NCI-H2196 treated with DMSO at 0.1 percent for 48 hours (cell line): ENCODE data around the gene ZNF783.

ENCODE experiments used
- DNase-seq: peaks from one replicate; lab custom pipeline; 2025; ENCODE audit not compliant: unreplicated experiment; lab: John Stamatoyannopoulos, UW

ZNF783 gene

GRCh38 chr7:149280661-149281507, 18.9 kb downstream of the ZNF783 start:
- DNase-seq, result no peak

GRCh38 chr7:149281508-149282330, 19.7 kb downstream of the ZNF783 start:
- no peak for DNase-seq

- no peak for DNase-seq
These were observed 20.3 kb downstream of the ZNF783 start for GRCh38 chr7:149282331-149282655.

- no peak for DNase-seq
These were observed 21.3 kb downstream of the ZNF783 start for GRCh38 chr7:149283321-149283720.

- peak; percentile 24 for DNase-seq
These were observed 22.3 kb downstream of the ZNF783 start for GRCh38 chr7:149284343-149284742.

GRCh38 chr7:149284850-149285585, 23.0 kb downstream of the ZNF783 start:
- peak; percentile 90 for DNase-seq

- DNase-seq, result no peak
These were observed 23.6 kb downstream of the ZNF783 start for GRCh38 chr7:149285603-149286002.

GRCh38 chr7:149286811-149287400, 24.9 kb downstream of the ZNF783 start:
- DNase-seq, result peak; percentile 5

- no peak for DNase-seq
These were observed 25.6 kb downstream of the ZNF783 start for GRCh38 chr7:149287622-149288021.

GRCh38 chr7:149289262-149289661, 27.3 kb downstream of the ZNF783 start:
- no peak for DNase-seq

GRCh38 chr7:149289856-149290255, 27.9 kb downstream of the ZNF783 start:
- DNase-seq, result no peak

- no peak for DNase-seq
These were observed 29.2 kb downstream of the ZNF783 start for GRCh38 chr7:149291036-149291780.

- no peak for DNase-seq
These were observed 29.9 kb downstream of the ZNF783 start for GRCh38 chr7:149291781-149292461.

- no peak for DNase-seq
These were observed 30.4 kb downstream of the ZNF783 start for GRCh38 chr7:149292462-149292823.

GRCh38 chr7:149293338-149293737, 31.3 kb downstream of the ZNF783 start:
- no peak for DNase-seq

GRCh38 chr7:149293946-149294633, 32.1 kb downstream of the ZNF783 start:
- DNase-seq, result no peak

- DNase-seq, result no peak
These were observed 32.9 kb downstream of the ZNF783 start for GRCh38 chr7:149294634-149295480.

- no peak for DNase-seq
These were observed 33.5 kb downstream of the ZNF783 start for GRCh38 chr7:149295481-149295850.

- no peak for DNase-seq
These were observed 34.4 kb downstream of the ZNF783 start for GRCh38 chr7:149296368-149296767.
